ENCODE data around the gene PTPRN2. TPM values are rescaled to one million over a fixed set of nuclear protein-coding genes. Genes with fewer than 3 reads are reported as not detected.

Gene PTPRN2
- total and polyA plus RNA-seq, 2 donors (not counting 3 experiments of a cell fraction or from before 2014, with no cell fraction given): 0.62 to 0.88 TPM

- POLR2A ChIA-PET: no interaction called here
- CTCF ChIA-PET: no interaction called here
- TF ChIP-seq POLR2A (IDR thresholded peaks at IDR 0.05; ENCODE audit: low read depth, low read length): no peak
- TF ChIP-seq CTCF (IDR thresholded peaks at IDR 0.05; ENCODE audit: extremely low read depth in 1 of 2, insufficient read depth in 1 of 2, low read depth in 1 of 2, low read length in 2 of 2): no peak
- no peak for TF ChIP-seq JUN (IDR thresholded peaks at IDR 0.05; ENCODE audit: borderline replicate concordance, insufficient read depth, insufficient read length, low read depth)
- no peak for TF ChIP-seq FOS (IDR thresholded peaks at IDR 0.05; ENCODE audit: borderline replicate concordance, insufficient read depth, low read length)
- TF ChIP-seq MAX (IDR thresholded peaks at IDR 0.05; ENCODE audit: insufficient read depth, insufficient read length): no peak
- TF ChIP-seq POLR2AphosphoS5 (IDR thresholded peaks at IDR 0.05; ENCODE audit: insufficient read depth, low read depth, low read length): no peak
- TF ChIP-seq EZH2 (IDR thresholded peaks at IDR 0.05; ENCODE audit: borderline replicate concordance, low read depth, low read length, severe bottlenecking): no peak
- TF ChIP-seq MYC (IDR thresholded peaks at IDR 0.05; ENCODE audit: low read depth, low read length): no peak
- no peak for TF ChIP-seq GATA2 (IDR thresholded peaks at IDR 0.05; ENCODE audit: insufficient read depth, insufficient read length, low read depth, low read length)
- no peak for FAIRE-seq
- no peak overlapping the region for H3K4me2 ChIP-seq (ENCODE audit: insufficient read depth, low read length)
- no peak for DNase-seq (ENCODE audit: low read depth, low spot score)
- no peak overlapping the region for H2AFZ ChIP-seq (ENCODE audit: low read depth, low read length)
- H3K27ac ChIP-seq (ENCODE audit: insufficient read depth, low read depth, low read length): no peak overlapping the region
- no peaks in the 10 kb centered on the region for H3K4me1 ChIP-seq (ENCODE audit: control insufficient read depth, extremely low read depth, insufficient read depth, low read length)
- H3K79me2 ChIP-seq (ENCODE audit: control insufficient read depth, insufficient read depth, low read length): no peaks in the 10 kb centered on the region
- H3K27me3 ChIP-seq (ENCODE audit: control insufficient read depth in 2 of 2, insufficient read depth in 2 of 2, low read length in 2 of 2): no peaks in the 10 kb centered on the region
- no peaks in the 10 kb centered on the region for H3K36me3 ChIP-seq (ENCODE audit: control insufficient read depth in 2 of 2, extremely low read depth in 1 of 2, insufficient read depth in 2 of 2, low read length in 2 of 2)
- H3K9ac ChIP-seq (replicated peaks; ENCODE audit: extremely low read depth, insufficient read depth, low read length): no peak overlapping the region
- no peaks in the 10 kb centered on the region for H3K9me1 ChIP-seq (replicated peaks; ENCODE audit: control insufficient read depth, extremely low read depth, insufficient read depth, low read length)
- H3K9me3 ChIP-seq (replicated peaks; ENCODE audit: control insufficient read depth, insufficient read depth, low read length): peaks cover 5% of the 10 kb centered on the region
- dilution Hi-C loops (cut with MboI; ENCODE audit: extremely low pct_ligation_motif_present, low sequenced_read_pairs): no loop called here
- no TSS peak for BruUV-seq (replicated peaks)
- intact Hi-C loops (cut with micrococcal nuclease): no loop called here
- H3K4me3 ChIP-seq (replicated peaks in 1 of 3; ENCODE audit: insufficient read depth in 1 of 3, low read depth in 1 of 3, low read length in 3 of 3): no peak overlapping the region
- no peaks in the 10 kb centered on the region for H4K20me1 ChIP-seq (replicated peaks; ENCODE audit: control insufficient read depth, extremely low read depth, insufficient read depth, low read length)
Measured at GRCh38 chr7:158318511-158318913, 269.1 kb downstream of the PTPRN2 start.

Measured in endothelial cell of umbilical vein (primary cell).